Middle frontal gyrus (tissue), 1 donor: ENCODE data around the gene HNRNPA2B1.
"Not testable (repeated sequence)": the region's sequence is repeated elsewhere in the genome, so short reads cannot be mapped to it uniquely, and the experiment has no call there.

Experiments used
- DNase-seq: peaks from one replicate; pipeline ENCODE4 v3.0.0-alpha.2; 2015; ENCODE audit warnings: low spot score; ENCODE audit errors: extremely low spot score

HNRNPA2B1 gene

DNA sequence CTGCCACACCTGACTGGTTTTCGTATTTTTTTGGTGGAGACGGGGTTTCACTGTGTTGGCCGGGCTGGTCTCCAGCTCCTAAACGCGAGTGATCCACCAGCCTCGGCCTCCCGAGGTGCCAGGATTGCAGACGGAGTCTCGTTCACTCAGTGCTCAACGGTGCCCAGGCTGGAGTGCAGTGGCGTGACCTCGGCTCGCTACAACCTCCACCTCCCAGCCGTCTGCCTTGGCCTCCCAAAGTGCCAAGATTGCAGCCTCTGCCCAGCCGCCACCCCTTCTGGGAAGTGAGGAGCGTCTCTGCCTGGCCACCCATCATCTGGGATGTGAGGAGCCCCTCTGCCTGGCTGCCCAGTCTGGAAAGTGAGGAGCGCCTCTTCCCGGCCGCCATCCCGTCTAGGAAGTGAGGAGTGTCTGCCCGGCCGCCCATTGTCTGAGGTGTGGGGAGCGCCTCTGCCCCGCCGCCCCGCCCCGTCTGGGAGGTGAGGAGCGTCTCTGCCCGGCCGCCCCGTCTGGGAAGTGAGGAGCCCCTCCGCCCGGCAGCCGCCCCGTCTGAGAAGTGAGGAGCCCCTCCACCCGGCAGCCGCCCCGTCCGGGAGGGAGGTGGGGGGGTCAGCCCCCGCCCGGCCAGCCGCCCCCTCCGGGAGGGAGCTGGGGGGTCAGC, 52.8 kb downstream of the HNRNPA2B1 start:
- not testable (repeated sequence) for DNase-seq

DNA sequence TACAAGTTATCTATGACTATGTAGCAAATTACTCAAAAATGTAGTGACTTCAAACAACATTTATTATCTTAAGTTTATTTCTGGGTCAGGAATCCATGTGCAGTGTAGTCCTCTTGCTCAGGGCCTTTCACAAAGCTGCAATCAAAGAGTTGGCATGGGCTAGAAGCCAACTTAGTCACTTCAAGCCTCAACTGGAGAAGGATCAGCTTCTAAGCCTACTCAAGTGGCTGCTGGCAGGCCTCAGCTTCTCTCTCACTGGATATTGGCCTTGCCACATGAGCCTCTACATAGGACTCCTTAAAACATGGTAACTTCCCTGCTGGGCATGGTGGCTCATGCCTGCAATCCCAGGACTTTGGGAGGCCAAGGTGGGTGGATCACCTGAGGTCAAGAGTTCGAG, 53.5 kb downstream of the HNRNPA2B1 start:
- no peak for DNase-seq

DNA sequence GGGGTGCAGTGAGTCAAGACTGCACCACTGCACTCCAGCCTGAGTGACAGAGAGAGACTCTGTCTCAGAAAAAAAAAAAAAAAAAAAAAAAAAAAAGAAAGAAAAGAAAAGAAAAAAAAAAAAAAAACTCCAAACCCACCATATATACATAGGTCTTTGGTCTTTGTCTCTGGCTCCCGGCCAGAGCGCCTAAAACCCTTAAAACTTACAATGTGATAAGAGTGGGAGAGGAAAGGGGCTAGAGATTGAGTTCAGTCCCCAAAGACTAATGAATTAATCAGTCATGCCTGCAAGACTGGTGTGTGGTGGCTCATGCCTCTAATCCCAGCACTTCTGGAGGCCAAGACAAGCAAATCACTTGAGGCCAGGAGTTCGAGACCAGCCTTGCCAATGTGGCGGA, 55.3 kb downstream of the HNRNPA2B1 start:
- DNase-seq: no peak

DNA sequence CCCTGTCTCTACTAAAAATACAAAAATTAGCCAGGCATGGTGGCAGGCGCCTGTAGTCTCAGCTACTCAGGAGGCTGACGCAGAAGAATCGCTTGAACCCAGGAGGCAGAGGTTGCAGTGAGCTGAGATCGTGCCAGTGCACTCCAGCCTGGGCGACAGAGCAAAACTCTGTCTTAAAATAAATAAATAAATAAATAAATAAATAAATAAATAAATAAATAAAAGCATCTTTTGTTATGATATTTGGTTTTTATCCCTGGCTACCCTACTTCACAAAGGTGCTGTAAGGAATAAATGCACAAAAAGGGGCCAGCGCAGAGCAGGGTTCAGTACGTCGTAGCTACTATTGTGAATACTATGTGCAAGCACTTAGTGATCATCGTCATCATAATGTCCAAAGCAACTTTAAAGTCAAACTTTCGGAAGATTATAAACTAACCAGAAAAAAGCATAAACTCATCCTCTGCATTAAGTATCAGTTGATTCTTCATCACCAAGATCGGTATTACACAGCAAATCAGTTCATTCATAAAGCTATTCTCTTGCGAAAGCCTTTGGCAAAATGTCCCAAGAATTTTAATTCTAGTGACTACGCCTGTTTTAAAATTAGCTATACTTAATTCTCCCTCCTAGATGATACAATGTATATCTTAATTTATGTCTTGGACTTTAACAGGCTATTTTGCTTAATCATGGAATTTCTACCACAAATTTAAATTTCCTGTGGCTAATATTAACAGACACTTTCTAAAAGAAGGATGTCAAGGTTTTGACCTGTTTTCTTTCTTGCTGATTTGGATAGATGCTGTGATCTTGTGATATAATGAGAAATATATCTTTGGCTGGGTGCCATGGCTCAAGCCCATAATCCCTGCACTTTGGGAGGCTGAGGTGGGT, 56.1 kb downstream of the HNRNPA2B1 start:
- no peak for DNase-seq

- DNase-seq: no peak
Observed at GRCh38 chr7:26143298-26144048, 57.1 kb downstream of the HNRNPA2B1 start.

- DNase-seq: no peak
Observed at GRCh38 chr7:26141077-26141476, 59.5 kb downstream of the HNRNPA2B1 start.

DNA sequence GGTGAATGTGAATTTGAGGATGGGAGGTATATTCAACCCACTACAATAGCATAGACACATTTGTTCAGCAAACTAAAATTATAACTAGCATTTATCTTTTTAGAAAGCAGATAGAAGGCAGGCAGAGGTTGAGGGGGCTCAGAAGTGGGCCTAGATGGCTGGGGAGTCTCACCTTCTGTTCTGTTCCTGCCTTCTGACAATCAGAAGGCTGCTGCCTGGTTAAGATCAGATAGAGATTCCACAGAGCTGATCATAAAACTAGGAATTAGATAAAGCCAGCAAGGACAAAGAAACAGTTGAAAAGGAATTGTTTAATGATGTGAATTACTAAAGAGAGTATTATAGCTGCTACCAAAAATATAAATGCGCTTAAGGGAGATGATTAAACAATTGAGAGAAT, 60.2 kb downstream of the HNRNPA2B1 start:
- DNase-seq: no peak
